ENCODE results near the gene FUT4.
"Not testable (repeated sequence)": the region's sequence is repeated elsewhere in the genome, so short reads cannot be mapped to it uniquely, and the experiment has no call there.

DNA sequence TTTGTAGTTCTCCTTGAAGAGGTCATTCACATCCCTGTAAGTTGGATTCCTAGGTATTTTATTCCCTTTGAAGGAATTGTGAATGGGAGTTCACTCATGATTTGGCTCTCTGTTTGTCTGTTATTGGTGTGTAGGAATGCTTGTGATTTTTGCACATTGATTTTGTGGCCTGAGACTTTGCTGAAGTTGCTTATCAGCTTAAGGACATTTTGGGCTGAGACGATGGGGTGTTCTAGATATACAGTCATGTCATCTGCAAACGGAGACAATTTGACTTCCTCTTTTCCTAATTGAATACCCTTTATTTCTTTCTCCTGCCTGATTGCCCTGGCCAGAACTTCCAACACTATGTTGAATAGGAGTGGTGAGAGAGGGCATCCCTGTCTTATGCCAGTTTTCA lies 29.3 kb downstream of the FUT4 start:
- TF ChIP-seq, protein P1, sequence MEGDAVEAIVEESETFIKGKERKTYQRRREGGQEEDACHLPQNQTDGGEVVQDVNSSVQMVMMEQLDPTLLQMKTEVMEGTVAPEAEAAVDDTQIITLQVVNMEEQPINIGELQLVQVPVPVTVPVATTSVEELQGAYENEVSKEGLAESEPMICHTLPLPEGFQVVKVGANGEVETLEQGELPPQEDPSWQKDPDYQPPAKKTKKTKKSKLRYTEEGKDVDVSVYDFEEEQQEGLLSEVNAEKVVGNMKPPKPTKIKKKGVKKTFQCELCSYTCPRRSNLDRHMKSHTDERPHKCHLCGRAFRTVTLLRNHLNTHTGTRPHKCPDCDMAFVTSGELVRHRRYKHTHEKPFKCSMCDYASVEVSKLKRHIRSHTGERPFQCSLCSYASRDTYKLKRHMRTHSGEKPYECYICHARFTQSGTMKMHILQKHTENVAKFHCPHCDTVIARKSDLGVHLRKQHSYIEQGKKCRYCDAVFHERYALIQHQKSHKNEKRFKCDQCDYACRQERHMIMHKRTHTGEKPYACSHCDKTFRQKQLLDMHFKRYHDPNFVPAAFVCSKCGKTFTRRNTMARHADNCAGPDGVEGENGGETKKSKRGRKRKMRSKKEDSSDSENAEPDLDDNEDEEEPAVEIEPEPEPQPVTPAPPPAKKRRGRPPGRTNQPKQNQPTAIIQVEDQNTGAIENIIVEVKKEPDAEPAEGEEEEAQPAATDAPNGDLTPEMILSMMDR (IDR thresholded peaks at IDR 0.05) = not testable (repeated sequence)
- TF ChIP-seq ZFX (IDR thresholded peaks at IDR 0.05; ENCODE audit: borderline replicate concordance) = not testable (repeated sequence)
